GM12874 (cell line): ENCODE data around the gene COX4I2.

Experiments
- CTCF ChIP-seq: IDR thresholded peaks from 2 replicates; pipeline ENCODE4 v1.5.1; 2011; ENCODE audit warnings: low read depth, mild to moderate bottlenecking, control low read depth, low read length, moderate library complexity; ENCODE audit not compliant: insufficient read depth

The COX4I2 gene

GRCh38 chr20:31620246-31620645 is 17.5 kb upstream of the COX4I2 start:
- TF ChIP-seq CTCF: no peak

GRCh38 chr20:31630187-31630790 is 7.4 kb upstream of the COX4I2 start:
- TF ChIP-seq CTCF: no peak

GRCh38 chr20:31632548-31633338 is 5.0 kb upstream of the COX4I2 start:
- TF ChIP-seq CTCF: no peak

GRCh38 chr20:31633339-31633914 is 4.3 kb upstream of the COX4I2 start:
- no peak for TF ChIP-seq CTCF

- TF ChIP-seq CTCF: no peak
These were observed 605 bp downstream of the COX4I2 start for GRCh38 chr20:31638317-31638716.

- no peak for TF ChIP-seq CTCF
These were observed 1.1 kb downstream of the COX4I2 start for GRCh38 chr20:31638816-31639215.

GRCh38 chr20:31640259-31640658 is 2.5 kb downstream of the COX4I2 start:
- no peak for TF ChIP-seq CTCF
